ENCODE results near the gene IGIP. TPM values are rescaled to one million over a fixed set of nuclear protein-coding genes. Genes with fewer than 3 reads are reported as not detected.

Gene IGIP
- total RNA-seq = 4.5 and 17.2 TPM in 2 replicates

DNA sequence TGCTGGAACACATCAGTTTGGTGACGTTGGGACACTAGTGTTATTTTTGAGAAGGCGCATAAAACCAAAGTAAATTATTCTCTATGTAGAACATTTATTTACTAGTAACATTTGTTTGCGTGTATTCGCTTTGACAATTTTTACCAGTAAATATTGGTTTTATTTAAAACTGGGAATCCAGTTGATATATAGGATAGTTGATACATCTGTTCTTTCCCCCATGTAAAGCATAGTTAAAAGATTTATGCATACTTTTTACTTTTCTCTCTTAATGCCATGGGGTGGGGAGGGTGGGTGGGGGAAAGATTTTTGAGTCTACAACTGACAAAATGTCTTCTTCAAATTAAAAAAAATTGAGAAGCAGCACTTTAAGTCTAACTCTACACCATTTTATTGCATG is at the start of gene IGIP:
Gene IGIP (plus strand): TSS at position 301 of the 400 bp plus-strand sequence. CDS start 2,540 bp downstream, outside the sequence.
- DNase-seq (ENCODE audit: low read depth) = no peak

DNA sequence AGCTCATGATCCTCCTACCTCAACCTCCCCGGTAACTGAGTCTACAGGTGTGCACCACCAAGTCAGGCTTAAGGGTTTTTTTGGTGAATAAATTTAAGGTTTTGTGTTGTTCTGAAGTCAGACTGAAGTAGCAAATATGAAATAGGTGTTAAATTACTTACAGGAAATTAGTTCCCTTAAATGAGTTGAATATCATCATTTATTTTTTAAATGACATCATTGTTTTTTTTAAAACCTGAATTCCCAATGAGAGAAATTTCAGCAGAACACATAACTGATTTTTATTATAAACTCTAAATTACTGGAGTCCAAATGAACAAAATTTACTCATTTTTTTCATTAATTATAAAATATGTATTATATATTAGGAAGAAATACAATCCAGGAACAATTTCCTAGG is 49.6 kb upstream of the IGIP start:
- no peak for DNase-seq (ENCODE audit: low read depth)

DNA sequence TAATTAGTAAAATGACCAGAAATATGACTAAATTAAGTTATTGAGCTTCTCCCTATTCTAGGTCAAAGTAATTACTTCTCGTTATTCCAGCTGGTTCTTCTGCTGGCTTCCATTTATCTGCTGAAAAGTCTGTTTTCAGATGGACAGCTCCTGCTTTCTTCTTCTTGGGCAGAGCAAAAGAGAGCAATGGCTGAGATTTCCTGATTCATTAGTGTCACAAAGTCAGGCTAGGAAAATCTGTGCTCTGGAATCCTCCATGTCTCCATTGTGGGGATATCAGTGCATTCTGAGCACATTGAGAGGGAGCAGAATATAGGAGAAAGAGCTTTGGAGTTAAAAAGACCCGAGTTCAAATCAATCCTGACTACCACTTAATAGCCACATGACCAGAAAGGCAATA is 48.9 kb upstream of the IGIP start:
- DNase-seq (ENCODE audit: low read depth) = no peak

DNA sequence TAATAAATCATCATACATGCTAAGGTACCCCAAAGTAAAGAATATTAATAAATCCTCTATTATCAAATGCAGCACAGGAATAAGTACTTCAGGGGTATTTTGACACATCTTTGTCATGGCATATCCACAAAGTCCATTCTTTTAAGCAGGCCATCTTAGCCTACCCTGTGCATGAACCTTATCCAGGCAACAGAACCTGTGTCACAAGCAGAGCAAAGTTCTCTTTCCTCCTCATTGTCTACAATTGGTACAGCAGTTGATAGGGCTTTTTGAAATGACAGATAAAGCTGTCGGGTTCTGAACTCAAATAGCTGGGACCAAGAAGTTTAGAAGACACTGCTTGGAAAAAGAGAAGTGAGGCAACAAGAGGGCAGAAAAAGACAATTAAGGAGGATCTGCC is 42.6 kb upstream of the IGIP start:
- DNase-seq (ENCODE audit: low read depth) = no peak

DNA sequence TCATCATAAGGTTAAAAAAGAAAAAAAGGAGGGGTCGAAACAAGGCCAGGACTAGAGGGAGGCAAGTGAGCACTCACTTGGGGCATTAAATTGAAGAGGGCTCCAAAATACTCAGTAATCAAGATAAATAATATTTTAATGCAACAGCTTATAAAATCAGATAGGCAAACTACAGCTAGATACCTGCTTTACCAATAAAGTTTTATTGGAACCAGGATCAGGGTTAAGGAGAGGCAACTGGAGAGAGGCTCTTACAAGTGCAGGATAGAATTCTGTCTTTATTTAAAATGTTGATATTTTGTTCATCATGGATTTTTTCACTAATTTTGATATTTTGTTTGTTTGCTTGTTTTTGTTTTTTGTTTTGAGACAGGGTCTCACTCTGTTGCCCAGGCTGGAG is 42.1 kb upstream of the IGIP start:
- no peak for DNase-seq (ENCODE audit: low read depth)

DNA sequence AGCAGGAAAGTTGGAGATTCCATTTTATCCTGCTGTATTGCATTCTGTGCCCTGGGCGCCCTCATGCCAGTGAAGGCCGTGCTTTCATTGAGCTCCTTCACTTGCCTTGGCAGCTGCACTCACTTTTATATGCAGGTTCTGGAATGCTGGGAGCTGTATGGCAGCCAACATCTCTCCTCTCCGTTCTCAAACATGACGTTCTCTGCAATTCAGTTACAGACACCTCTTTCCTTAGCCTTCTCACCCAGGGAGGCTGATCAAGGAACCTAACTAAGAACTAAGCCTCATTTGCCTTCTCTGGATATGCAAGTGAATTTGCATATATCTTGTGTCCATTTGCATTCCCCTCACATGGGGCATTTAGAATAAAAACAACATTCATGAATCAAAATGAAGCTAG is 41.2 kb upstream of the IGIP start:
- DNase-seq (ENCODE audit: low read depth) = peak; percentile 17

DNA sequence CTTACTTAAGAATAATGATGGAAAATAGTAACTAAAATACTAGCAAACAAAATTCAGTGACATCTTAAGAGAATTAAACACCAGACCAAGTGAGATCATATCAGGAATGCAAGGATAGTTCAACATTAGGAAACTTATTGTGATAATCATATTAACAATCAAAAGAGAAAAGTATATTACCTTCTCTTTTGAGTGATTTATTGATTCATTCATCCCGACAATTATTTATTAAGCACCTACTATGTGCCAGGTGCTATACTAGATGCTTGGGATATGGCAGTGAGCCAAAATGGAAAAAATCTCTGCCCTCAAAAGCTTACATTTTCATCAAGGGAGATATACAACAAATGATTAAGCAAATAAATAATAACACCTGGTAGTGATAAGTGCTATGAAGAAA is 35.5 kb upstream of the IGIP start:
- DNase-seq (ENCODE audit: low read depth) = no peak

DNA sequence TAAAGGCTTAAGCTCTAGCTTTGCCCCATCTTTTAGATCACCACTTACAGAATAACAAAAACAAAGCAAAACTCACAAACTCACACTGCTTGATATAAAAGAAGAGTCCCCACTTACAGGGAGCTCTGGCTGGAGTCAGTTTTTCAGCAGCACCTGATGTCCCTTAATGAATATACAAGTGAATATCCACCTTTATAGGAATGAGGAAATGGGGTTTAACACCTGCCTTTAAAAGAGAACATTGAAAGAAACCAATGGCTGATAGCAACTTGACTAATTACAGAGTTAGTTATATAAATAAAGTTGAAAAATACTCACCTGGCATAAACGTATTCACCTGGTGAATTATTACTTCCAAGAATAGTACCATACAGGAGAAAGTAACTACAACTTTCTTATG is 32.6 kb upstream of the IGIP start:
- DNase-seq (ENCODE audit: low read depth) = no peak

DNA sequence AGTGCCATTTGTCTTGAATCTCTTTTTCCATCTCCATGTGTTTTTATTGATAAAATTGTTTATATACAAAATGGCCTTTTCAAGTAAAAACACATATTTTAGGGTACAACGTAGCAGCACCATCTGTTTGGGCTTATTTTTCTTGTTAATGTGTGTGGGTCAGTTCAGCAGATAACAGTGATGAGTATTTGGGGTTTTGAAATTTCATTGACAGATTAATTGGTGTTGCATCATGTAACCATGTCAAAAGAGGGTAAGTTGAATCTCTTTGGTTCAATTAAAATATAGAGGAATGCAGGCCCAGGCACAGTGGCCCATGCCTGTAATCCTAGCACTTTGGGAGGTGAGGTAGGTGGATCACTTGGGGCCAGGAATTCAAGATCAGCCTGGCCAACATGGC is 31.9 kb upstream of the IGIP start:
- no peak for DNase-seq (ENCODE audit: low read depth)

DNA sequence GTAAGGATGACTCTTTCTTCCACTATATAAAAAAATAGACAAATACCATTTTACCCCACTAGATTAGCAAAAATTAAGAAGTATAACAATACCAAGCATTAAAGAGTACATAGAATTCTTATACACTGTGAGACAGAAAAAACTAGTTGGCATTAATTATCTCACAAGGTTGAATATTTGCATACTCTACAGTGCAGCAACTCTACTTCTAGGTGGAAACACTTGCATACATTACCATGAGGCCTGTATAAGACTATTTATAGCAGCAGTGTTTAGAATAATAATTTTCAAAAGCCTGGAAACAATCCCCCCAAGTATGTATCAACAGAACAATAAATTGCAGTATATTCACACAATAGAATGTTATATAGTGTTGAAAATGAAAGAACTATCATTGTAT is 30.8 kb upstream of the IGIP start:
- no peak for DNase-seq (ENCODE audit: low read depth)

DNA sequence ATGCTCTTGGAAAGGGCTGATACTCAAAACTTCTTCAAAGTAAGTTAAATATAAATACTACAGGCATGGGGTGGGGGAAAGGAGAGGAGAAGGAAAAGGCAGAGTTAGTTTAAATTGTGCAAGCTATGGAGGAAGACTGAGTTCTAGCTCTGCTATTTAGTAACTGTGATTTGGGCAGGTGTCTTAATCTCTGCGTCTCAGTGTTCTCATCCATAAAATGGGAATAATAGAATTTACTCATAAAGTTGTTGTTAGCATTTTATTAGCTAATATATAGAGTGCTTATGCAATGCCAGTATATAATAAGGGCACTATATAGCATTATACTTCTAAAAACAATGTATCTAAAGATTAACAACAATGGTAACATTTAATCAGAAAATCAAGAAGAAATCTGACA is 24.6 kb upstream of the IGIP start:
- DNase-seq (ENCODE audit: low read depth) = no peak

DNA sequence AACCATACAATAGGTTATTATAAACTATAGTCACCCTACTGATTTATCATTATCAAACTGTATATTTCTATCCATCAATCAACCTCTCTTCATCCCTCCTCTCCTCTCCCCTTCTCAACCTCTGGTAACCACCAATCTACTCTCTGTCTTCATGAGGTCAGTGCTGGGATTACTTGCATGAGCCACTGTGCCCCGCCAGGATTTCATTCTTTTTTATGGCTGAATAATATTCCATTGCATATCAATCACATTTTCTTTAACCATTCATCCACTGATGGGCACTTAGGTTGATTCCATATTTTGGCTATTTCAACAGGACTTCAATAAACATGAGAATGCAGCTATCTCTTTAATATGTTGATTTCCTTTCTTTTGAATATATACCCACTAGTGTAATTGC is 22.6 kb upstream of the IGIP start:
- DNase-seq (ENCODE audit: low read depth) = no peak

DNA sequence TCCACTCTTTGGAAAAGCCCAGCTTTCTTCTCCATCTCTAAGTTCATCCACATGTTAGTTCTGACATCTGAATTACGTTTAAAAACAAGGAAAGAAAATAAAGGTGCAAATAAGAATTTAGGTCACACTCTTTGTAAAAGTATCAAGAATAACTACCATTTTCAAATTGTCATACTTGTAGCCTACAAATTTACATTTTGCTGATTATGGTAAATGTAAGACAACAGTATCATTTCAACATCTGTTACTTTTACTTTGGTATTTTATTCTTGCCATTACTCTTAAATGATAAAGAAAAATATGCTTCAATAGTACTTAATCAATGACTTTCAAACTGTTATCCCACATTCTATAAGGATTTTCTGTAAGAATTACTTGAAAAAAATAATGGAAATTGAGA is 21.6 kb upstream of the IGIP start:
- DNase-seq (ENCODE audit: low read depth) = no peak

DNA sequence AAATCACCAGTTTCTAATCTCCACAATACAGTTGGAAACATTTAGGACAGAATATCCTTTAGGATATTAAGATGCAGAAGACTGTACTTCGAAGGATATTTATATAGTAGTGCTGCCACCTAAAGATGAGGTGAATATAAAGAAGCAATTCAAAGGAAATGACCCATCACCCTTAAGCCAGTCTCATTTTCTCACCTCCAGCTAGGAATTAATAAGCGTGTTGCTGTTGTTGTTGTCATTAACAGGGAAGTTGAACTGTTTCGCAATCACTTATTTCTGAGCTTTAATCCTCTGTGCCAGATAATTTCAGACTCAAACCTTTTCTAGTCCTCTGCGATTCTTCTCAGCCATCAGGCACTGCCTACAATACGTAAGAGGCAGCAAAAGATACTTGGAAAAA is 19.6 kb upstream of the IGIP start:
- DNase-seq (ENCODE audit: low read depth) = peak; percentile 76

DNA sequence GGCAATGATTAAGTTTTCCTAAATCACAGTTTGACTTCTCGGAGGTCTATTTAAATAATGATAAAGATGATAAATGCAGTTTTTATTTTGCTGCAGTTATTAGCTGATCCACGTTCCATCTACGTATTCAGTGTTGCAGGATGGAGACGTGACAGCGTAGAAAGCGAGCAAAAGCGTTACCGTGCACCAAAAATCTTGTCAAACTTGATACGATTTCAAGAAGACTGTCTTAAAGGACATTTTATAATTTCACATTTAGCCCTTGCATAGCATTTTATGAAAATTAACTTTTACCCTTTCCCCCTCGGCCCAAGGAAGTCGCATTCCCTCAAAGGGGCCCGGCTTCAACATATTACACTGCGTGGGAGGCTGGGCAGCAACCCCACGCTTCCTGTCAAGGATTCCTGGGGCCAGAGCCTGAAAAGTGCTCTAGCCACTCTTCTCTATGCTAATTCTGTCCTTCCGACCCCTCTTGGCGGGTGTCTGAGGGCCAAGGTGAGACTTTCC is 18.9 kb upstream of the IGIP start:
- DNase-seq (ENCODE audit: low read depth) = no peak

DNA sequence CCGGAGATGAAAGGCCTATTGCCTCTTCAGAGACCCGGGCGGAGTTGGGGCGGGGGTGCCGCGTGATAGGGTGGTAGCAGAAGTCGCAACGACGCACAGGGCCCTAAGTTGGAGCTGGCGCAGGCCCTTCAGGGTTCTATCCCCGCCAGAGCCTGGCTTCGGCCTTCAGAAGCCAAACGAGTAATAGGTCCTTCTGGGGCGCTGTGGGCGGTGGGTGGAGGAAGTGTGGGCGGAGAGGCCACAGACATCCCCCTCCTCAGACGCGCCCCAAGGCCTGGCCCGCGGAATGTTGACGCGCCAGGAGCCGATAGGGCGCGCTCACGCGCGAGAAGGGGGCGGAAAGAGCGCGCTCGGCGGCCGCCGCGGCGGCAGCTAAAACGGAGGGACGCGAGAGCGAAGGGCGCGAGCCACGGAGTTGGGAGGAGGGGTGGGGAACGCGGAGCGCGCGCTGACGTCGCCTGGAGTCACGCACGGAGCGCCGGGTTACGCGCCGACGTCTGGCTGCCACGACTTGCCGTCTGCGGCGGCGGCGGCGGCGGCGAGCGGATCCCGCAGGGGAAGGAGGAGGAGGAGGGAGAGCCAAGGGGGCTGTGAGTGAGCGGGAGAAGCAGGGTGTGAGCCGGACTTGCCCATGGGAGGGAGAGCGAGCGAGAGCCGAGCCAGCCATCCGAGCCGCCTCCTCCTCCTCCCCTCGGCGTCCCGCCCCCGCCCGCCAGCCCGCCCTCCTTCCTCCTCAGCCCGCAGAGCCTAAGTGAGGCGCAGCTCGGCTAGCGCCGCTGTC is 18.2 kb upstream of the IGIP start:
- DNase-seq (ENCODE audit: low read depth) = peak; percentile 71

DNA sequence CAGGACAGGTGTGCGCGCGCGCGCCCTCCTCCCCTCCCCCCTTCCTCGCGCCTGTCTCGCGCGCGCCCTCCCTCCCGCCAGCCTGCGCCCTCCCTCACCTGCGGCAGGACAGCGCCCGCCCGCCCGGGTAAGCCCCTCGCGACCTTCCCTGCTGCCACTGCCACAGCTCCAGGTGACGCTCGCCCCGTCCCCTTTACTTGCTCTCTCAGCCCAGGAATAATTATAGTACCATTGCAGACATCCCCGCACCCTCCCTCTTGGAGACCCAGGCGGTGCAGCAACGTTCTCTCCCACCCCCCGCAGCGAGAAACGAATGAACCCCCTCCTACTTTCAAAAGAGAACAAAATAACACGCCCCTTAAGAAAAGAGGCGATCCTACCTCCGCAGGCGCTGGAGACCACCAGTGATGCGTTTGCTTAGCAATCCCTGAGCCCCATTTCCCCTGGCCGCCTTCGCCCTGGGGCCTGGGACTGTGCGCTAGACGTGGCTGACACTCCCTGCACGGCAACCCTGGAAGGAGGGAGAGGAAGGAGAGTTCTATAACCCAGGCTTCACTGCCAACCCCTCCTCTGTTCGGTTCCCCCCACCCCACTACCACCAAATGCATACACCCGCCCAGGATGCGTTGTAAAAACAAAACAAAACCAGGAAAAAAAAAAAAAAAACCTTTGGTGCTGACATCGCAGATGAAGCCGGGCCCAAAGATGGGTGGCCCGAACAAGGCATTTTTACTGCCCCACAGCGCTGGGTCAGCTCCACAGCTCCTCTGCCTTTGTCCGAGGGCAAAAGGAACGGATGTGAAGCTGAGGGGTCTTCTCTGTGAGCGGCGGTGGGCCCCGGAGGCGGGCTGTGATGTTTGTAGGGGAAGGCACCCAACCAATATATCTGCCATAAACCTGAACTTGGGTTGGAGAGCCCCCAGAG is 17.4 kb upstream of the IGIP start:
- no peak for DNase-seq (ENCODE audit: low read depth)

DNA sequence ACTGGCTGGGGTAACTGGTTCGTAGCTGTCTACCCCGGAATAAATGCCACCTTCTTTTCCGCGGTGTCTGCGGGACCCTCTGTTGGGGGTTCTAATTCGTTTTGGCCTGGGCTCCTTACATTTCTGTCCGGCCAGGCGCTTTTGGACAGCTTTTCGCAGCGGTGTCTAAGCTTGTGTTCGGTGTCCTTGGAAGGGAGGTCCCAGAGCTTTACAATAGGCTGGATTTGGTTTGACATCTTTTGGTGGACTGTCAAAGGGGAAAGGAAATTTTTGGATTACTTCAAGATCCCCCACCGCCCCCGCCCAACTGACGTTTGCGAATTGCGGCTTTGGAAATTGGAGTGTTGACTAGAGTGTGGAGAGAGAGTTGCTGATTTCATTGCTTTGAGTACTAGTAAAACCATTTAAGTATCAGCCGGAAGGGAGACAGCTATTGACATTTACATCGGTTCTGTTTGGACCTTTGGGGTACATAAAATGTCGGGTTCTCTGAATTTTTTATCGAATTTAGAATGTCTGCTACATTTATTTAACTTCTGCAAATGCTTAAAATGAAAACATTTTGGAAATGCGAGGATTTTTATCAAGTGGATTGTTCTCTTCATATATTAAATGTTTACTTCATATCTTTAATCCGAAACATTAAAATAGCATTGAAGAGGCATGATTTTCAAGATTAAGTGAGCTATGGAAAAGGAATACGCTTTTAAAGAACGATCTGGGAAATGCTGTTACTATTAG is 16.5 kb upstream of the IGIP start:
- DNase-seq (ENCODE audit: low read depth) = no peak

DNA sequence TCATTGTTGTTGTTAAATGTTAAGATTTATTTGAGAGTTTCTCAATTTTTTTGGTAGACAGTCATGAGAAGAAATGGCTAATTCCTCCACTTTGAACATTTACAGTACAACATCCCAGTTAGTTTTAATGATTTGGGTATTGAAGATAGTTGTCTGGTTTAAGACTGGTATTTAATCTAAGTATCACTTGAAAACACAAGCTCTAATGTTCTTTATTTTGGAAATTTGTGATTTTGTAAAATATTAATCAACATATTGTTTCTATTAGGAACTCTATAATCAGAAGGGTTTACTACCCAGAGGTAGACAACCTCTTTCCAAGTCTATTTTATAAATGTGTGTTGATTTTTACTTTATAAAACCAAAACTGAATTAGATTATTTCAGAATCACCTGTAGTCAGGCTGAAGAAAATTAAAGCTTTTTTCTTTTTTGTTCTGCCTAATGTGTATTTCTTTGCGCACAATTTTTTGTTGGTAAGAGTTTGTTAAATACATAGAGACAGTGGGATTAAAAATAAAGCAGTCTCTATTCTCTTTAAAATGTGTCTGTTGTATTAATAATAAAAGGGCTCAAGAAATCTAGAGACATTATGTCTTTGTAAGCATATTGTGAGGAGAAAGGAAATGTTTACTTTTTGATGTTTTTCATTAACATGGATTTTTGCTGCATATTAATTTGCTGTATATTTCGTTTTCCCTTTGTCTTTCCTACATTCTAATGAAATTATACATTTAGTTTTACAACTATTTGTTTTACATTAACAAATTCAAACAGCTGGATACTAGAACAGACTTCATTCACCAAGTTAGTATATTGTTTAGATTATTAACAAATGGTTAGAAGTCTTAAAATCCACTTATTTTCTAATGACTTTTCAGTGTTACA is 15.7 kb upstream of the IGIP start:
- DNase-seq (ENCODE audit: low read depth) = no peak

DNA sequence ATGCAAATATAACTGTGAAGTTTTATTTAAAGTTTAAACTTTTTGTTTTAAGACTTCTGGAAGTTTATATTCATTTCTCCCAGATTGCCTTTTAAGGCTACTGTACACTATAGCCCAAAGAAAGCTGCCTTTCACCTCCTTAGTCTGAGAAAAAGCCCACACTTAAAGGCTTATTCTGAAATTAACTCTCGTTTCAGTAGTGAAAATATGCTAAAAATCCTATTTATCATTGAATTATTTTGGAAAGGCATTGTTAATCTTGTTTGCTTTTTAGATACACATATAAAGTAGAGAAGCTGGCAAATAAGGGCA is 15.1 kb upstream of the IGIP start:
- DNase-seq (ENCODE audit: low read depth) = no peak

Measured in renal cortical epithelial cell (primary cell).